Heart right ventricle (tissue), 16 donors: ENCODE results near the gene HK1. TPM values are rescaled to one million over a fixed set of nuclear protein-coding genes. Genes with fewer than 3 reads are reported as not detected.
A peak's percentile ranks its signal among the peaks of the same experiment; 100 is the strongest.

ENCODE experiments used
- ATAC-seq, 8 donors: fragments of 200-7000 bp; cut with Tn5 transposase; one replicate each; pipeline ENCODE4 v1.9.1; 2020; ENCODE audit warnings: mild to moderate bottlenecking in 8 of 8, moderate library complexity in 8 of 8, moderate number of reproducible peaks in 1 of 8
- DNase-seq, 2 donors: peaks; one replicate each; pipeline ENCODE4 v3.0.0-alpha.2; 2020
- H3K27ac ChIP-seq, 10 donors: fragments of 200-600 bp; sonication (generic) in 2 of 10; one replicate each; pipeline versions ENCODE4 v1.5.0 to v1.8.0; 2020 to 2022; ENCODE audit warnings: mild to moderate bottlenecking in 3 of 10
- H3K27me3 ChIP-seq, 7 donors: fragments of 200-600 bp; one replicate each; pipeline ENCODE4 v1.8.0; 2021 to 2022; ENCODE audit warnings: mild to moderate bottlenecking in 2 of 7
- H3K36me3 ChIP-seq, 9 donors: fragments of 200-600 bp; sonication (generic) in 1 of 9; one replicate each; pipeline versions ENCODE4 v1.5.0 to v1.8.0; 2020 to 2022; ENCODE audit warnings: mild to moderate bottlenecking in 2 of 9
- H3K4me1 ChIP-seq, 9 donors: fragments of 200-600 bp; sonication (generic) in 1 of 9; one replicate each; pipeline versions ENCODE4 v1.5.0 to v1.8.0; 2020 to 2022; ENCODE audit warnings: mild to moderate bottlenecking in 4 of 9
- H3K4me3 ChIP-seq, 10 donors: fragments of 200-600 bp; sonication (generic) in 2 of 10; one replicate each; pipeline versions ENCODE4 v1.5.0 to v1.8.0; 2020 to 2022; ENCODE audit warnings: mild to moderate bottlenecking in 7 of 10, moderate library complexity in 2 of 10
- H3K9me3 ChIP-seq, 11 donors: fragments of 200-600 bp in 10 of 11; sonication (generic) in 2 of 11; one replicate each; pipeline versions ENCODE4 v1.5.0 to v1.8.0; 2013 to 2022; ENCODE audit warnings: mild to moderate bottlenecking in 2 of 11, control low read depth in 1 of 11, moderate library complexity in 1 of 11
- CTCF ChIP-seq, 9 donors: fragments of 200-600 bp; sonication (generic) in 2 of 9; IDR thresholded peaks; one replicate each; pipeline versions ENCODE4 v1.5.0 to v1.8.0; 2021 to 2022; ENCODE audit warnings: antibody characterized with exemption in 9 of 9, mild to moderate bottlenecking in 5 of 9, moderate library complexity in 1 of 9
- WGBS, 2 donors: extraction: QIAGEN DNeasy Blood & Tissue Kit; methylation state at CpG; one replicate each; pipeline ENCODE4 v1.1.7; 2013; ENCODE audit warnings: inconsistent platforms in 1 of 2; 5-methylcytosine and 5-hydroxymethylcytosine counted together
- intact Hi-C, 10 donors: fragments of 100-400 bp; cut with DNase I; formaldehyde crosslinking; loops; one replicate each; pipeline versions ENCODE4 v1.11.1 to v1.14.2; 2022
- polyA plus RNA-seq, 2 donors: library from polyadenylated mRNA; stranded (reverse); fragments of 200-250 nt; gene quantifications; one replicate each; pipeline ENCODE4 v1.2.3, GENCODE V29; 2013
- total RNA-seq, 10 donors: library from RNA; stranded (reverse); fragmentation: NEBNext Ultra II Directional in 3 of 10; extraction: Animal tissue kit (Norgen Biotek cat#: 25700) in 3 of 10; gene quantifications; one replicate each; pipeline versions ENCODE4 v1.2.1 to v1.2.4, GENCODE V29; 2021 to 2023
- donor health status: Arrhythmogenic right ventricular cardiomyopathy.
- donor health status: ischemic (EF 13 %, LVEDD 7.1; RV severe dilation, severe dysfunction).
- donor health status: healthy with polysubstance abuse.
- donor health status: DM: no; HTN: yes; CAD: no.
- donor health status: DM: no; HTN: no; CAD: no.
- donor health status: ischemic (EF 25% LVEDD 6.9; RV normal size, moderate dysfunction).
- donor health status: ischemic (EF 25% LVEDD 5.7; RV mildly dilated, moderate dysfunction).
- donor health status: healthy.
- donor health status: DM: yes; HTN: yes; CAD: no.
- donor health status: Ischemic cardiomyopathy.
- donor health status: ischemic (EF 35%, LVEDD 5.7; RV mildly dilated, moderate dysfunction).
- donor health status: nonischemic (EF 11% LVEDD 7.7; RV severe dilation, severe dysfunction).
- donor health status: DM: yes; HTN: yes; CAD: no.
- donor health status: PGD.
- donor health status: ischemic (EF 29% LVEDD 5.4; RV normal size, mild dysfunction).
- donor health status: nonischemic (EF 23%, LVEDD 6.1; RV moderate dilation, normal function).

HK1 gene
- total and polyA plus RNA-seq, 12 donors = 51.9 to 322 (median 233) TPM

- DNase-seq (no peak), ATAC-seq (peak in 5 of 8 donors; percentile 18 to 43 (median 37))
- peak overlapping the region in 9 of 10 donors; percentile 48 to 84 (median 63) for H3K27ac ChIP-seq
- peaks cover 23 to 47% (median 40%) of the 10 kb centered on the region in 9 donors for H3K4me1 ChIP-seq
- TF ChIP-seq CTCF (IDR thresholded peaks at IDR 0.05) = no peak
- WGBS, 2 donors = 56 to 57% methylated on average over 6 of the region's 6 CpGs
- no peaks in the 10 kb centered on the region for H3K27me3 ChIP-seq
- no peaks in the 10 kb centered on the region for H3K9me3 ChIP-seq
- intact Hi-C loops = loop anchor here in 7 of 10 donors (5.0 to 10.0 kb wide), 6 partner anchors 40 to 62 kb away; no protein-coding TSS in a partner anchor
- H3K36me3 ChIP-seq = peaks cover 0 to 100% (median 22%) of the 10 kb centered on the region in 9 donors
- H3K4me3 ChIP-seq = no peak overlapping the region
Measured at GRCh38 chr10:69377191-69377590, 98.9 kb downstream of the HK1 start.

GRCh38 chr10:69377933-69378332 is 99.6 kb downstream of the HK1 start:
- peak in 1 of 2 donors; percentile 67 for DNase-seq
- Histone ChIP-seq H3K27ac (peak overlapping the region in 9 of 10 donors; percentile 48 to 84 (median 63)), H3K9me3 (no peaks in the 10 kb centered on the region), H3K36me3 (peaks cover 0 to 100% (median 27%) of the 10 kb centered on the region in 9 donors), H3K27me3 (no peaks in the 10 kb centered on the region), H3K4me1 (peaks cover 23 to 53% (median 42%) of the 10 kb centered on the region in 9 donors), H3K4me3 (peak overlapping the region in 1 of 10 donors; percentile 6)
- no peak for TF ChIP-seq CTCF (IDR thresholded peaks at IDR 0.05)
- peak in 7 of 8 donors; percentile 46 to 82 (median 73) for ATAC-seq
- WGBS, 2 donors = 25 to 29% methylated on average over 3 of the region's 3 CpGs
- intact Hi-C loops = loop anchor here in 7 of 10 donors (5.0 to 10.0 kb wide), 6 partner anchors 41 to 63 kb away; no protein-coding TSS in a partner anchor

DNA sequence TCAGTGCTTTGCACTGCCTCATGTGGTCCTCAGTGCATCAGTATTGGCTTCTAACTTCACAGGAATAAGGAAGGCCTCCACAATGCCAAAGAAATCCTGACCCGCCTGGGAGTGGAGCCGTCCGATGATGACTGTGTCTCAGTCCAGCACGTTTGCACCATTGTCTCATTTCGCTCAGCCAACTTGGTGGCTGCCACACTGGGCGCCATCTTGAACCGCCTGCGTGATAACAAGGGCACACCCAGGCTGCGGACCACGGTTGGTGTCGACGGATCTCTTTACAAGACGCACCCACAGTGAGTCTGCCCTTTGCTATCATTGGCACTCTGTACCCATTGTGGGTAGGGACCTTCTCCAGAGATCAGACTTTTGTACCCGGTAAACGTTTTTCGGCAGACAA is 101.5 kb downstream of the HK1 start:
- peaks cover 0 to 100% (median 35%) of the 10 kb centered on the region in 9 donors for H3K36me3 ChIP-seq
- no peaks in the 10 kb centered on the region for H3K9me3 ChIP-seq
- intact Hi-C loops = loop anchor here in 7 of 10 donors (5.0 to 10.0 kb wide), 6 partner anchors 42 to 65 kb away; no protein-coding TSS in a partner anchor
- no peak overlapping the region for H3K27ac ChIP-seq
- WGBS, 2 donors = 92 to 93% methylated on average over 16 of the region's 16 CpGs
- no peak overlapping the region for H3K4me3 ChIP-seq
- H3K27me3 ChIP-seq = no peaks in the 10 kb centered on the region
- TF ChIP-seq CTCF (IDR thresholded peaks at IDR 0.05) = no peak
- DNase-seq (no peak), ATAC-seq (no peak)
- H3K4me1 ChIP-seq = peaks cover 23 to 68% (median 51%) of the 10 kb centered on the region in 9 donors

- Histone ChIP-seq H3K9me3 (no peaks in the 10 kb centered on the region), H3K4me1 (peaks cover 2 to 40% (median 25%) of the 10 kb centered on the region in 9 donors), H3K4me3 (no peak overlapping the region), H3K27ac (peak overlapping the region in 1 of 10 donors; percentile 2), H3K36me3 (peaks cover 0 to 100% (median 57%) of the 10 kb centered on the region in 9 donors), H3K27me3 (no peaks in the 10 kb centered on the region)
- DNase-seq = no peak
- no peak for TF ChIP-seq CTCF (IDR thresholded peaks at IDR 0.05)
- intact Hi-C loops = loop anchor here in 1 of 10 donors (10.0 kb wide), 1 partner anchor 68 kb away; no protein-coding TSS in a partner anchor
- WGBS, 2 donors = 77 to 81% methylated on average over 26 of the region's 26 CpGs
- no peak for ATAC-seq
Measured at GRCh38 chr10:69382382-69383117, 104.3 kb downstream of the HK1 start.
